Thymus (tissue), 11 donors: ENCODE results near the gene CAMK2B. TPM values are rescaled to one million over a fixed set of nuclear protein-coding genes. Genes with fewer than 3 reads are reported as not detected.

Experiments
- DNase-seq, 9 donors: peaks; one replicate each; pipeline ENCODE4 v3.0.0-alpha.2; 2013; ENCODE audit warnings: low spot score in 9 of 9, low read depth in 6 of 9, missing footprints in 1 of 9
- H3K27ac ChIP-seq, 2 donors: one replicate each; pipeline ENCODE4 v1.5.1; 2013; ENCODE audit warnings: control low read depth in 1 of 2, low read depth in 1 of 2, low read length in 1 of 2, mild to moderate bottlenecking in 1 of 2, moderate library complexity in 1 of 2
- H3K27me3 ChIP-seq, 2 donors: one replicate each; pipeline ENCODE4 v1.5.1; 2013; ENCODE audit warnings: low read length in 1 of 2; ENCODE audit not compliant: control insufficient read depth in 2 of 2, insufficient read depth in 1 of 2
- H3K36me3 ChIP-seq, 2 donors: one replicate each; pipeline ENCODE4 v1.5.1; 2013; ENCODE audit warnings: low read length in 1 of 2, mild to moderate bottlenecking in 1 of 2, moderate library complexity in 1 of 2; ENCODE audit not compliant: control insufficient read depth in 2 of 2, insufficient read depth in 2 of 2
- H3K4me1 ChIP-seq, 2 donors: one replicate each; pipeline ENCODE4 v1.5.1; 2013; ENCODE audit warnings: low read length in 2 of 2; ENCODE audit not compliant: control insufficient read depth in 2 of 2, insufficient read depth in 2 of 2
- H3K4me3 ChIP-seq, 2 donors: one replicate each; pipeline ENCODE4 v1.5.1; 2013; ENCODE audit warnings: low read length in 2 of 2, control low read depth in 1 of 2, mild to moderate bottlenecking in 1 of 2
- H3K9me3 ChIP-seq, 2 donors: one replicate each; pipeline ENCODE4 v1.5.1; 2013; ENCODE audit warnings: low read length in 1 of 2, mild to moderate bottlenecking in 1 of 2; ENCODE audit not compliant: control insufficient read depth in 2 of 2, insufficient read depth in 1 of 2
- WGBS: extraction: QIAGEN DNeasy Blood & Tissue Kit; methylation state at CpG from one replicate; pipeline ENCODE4 v1.1.7; 2013; 5-methylcytosine and 5-hydroxymethylcytosine counted together
- polyA plus RNA-seq: library from polyadenylated mRNA; stranded (reverse); fragments of 200-250 nt; gene quantifications from one replicate; pipeline ENCODE4 v1.2.3, GENCODE V29; 2013
- total RNA-seq: library from RNA; stranded (reverse); fragments of 120-200 nt; gene quantifications from one replicate; pipeline ENCODE4 v1.2.4, GENCODE V29; 2013
- donor health status: healthy.

CAMK2B gene
- total and polyA plus RNA-seq, 2 donors: 0.85 to 3.1 TPM

GRCh38 chr7:44246396-44247113 is 78.8 kb downstream of the CAMK2B start:
- 97% methylated on average over 7 of the region's 7 CpGs for WGBS
- no peaks in the 10 kb centered on the region for H3K4me1 ChIP-seq
- peaks cover 0 to 2% of the 10 kb centered on the region in 2 donors for H3K27me3 ChIP-seq
- no peaks in the 10 kb centered on the region for H3K36me3 ChIP-seq
- DNase-seq: no peak
- H3K27ac ChIP-seq: no peak overlapping the region
- H3K9me3 ChIP-seq: no peaks in the 10 kb centered on the region
- H3K4me3 ChIP-seq: no peak overlapping the region

- H3K27ac ChIP-seq: no peak overlapping the region
- no peak overlapping the region for H3K4me3 ChIP-seq
- WGBS: 73% methylated on average over 8 of the region's 8 CpGs
- no peaks in the 10 kb centered on the region for H3K36me3 ChIP-seq
- H3K4me1 ChIP-seq: peaks cover 0 to 3% of the 10 kb centered on the region in 2 donors
- peaks cover 0 to 4% of the 10 kb centered on the region in 2 donors for H3K27me3 ChIP-seq
- DNase-seq: peak in 1 of 9 donors; percentile 16
- H3K9me3 ChIP-seq: no peaks in the 10 kb centered on the region
Observed at GRCh38 chr7:44244282-44244681, 81.1 kb downstream of the CAMK2B start.

- 95% methylated on average over 10 of the region's 10 CpGs for WGBS
- H3K4me1 ChIP-seq: peaks cover 0 to 3% of the 10 kb centered on the region in 2 donors
- H3K36me3 ChIP-seq: no peaks in the 10 kb centered on the region
- no peaks in the 10 kb centered on the region for H3K9me3 ChIP-seq
- H3K27me3 ChIP-seq: peaks cover 0 to 4% of the 10 kb centered on the region in 2 donors
- no peak overlapping the region for H3K4me3 ChIP-seq
- no peak for DNase-seq
- H3K27ac ChIP-seq: no peak overlapping the region
Observed at GRCh38 chr7:44242091-44242490, 83.3 kb downstream of the CAMK2B start.

- DNase-seq: peak; percentile 23 to 79 (median 50)
- WGBS: 35% methylated on average over 10 of the region's 10 CpGs
- Histone ChIP-seq H3K4me3 (no peak overlapping the region), H3K4me1 (peaks cover 0 to 3% of the 10 kb centered on the region in 2 donors), H3K36me3 (no peaks in the 10 kb centered on the region), H3K27me3 (peaks cover 0 to 9% of the 10 kb centered on the region in 2 donors), H3K27ac (no peak overlapping the region), H3K9me3 (no peaks in the 10 kb centered on the region)
Observed at GRCh38 chr7:44240983-44241510, 84.3 kb downstream of the CAMK2B start.

GRCh38 chr7:44240376-44240775 is 85.0 kb downstream of the CAMK2B start:
- Histone ChIP-seq H3K9me3 (no peaks in the 10 kb centered on the region), H3K27ac (no peak overlapping the region), H3K36me3 (no peaks in the 10 kb centered on the region), H3K4me1 (peaks cover 0 to 3% of the 10 kb centered on the region in 2 donors), H3K27me3 (peaks cover 0 to 10% of the 10 kb centered on the region in 2 donors), H3K4me3 (no peak overlapping the region)
- DNase-seq: no peak
- 91% methylated on average over 16 of the region's 16 CpGs for WGBS

- H3K27ac ChIP-seq: no peak overlapping the region
- WGBS: 93% methylated on average over 24 of the region's 24 CpGs
- no peak for DNase-seq
- H3K9me3 ChIP-seq: no peaks in the 10 kb centered on the region
- peaks cover 0 to 3% of the 10 kb centered on the region in 2 donors for H3K4me1 ChIP-seq
- no peak overlapping the region for H3K4me3 ChIP-seq
- H3K36me3 ChIP-seq: no peaks in the 10 kb centered on the region
- H3K27me3 ChIP-seq: peaks cover 0 to 10% of the 10 kb centered on the region in 2 donors
Observed at GRCh38 chr7:44239361-44239760, 86.0 kb downstream of the CAMK2B start.

- Histone ChIP-seq H3K9me3 (no peaks in the 10 kb centered on the region), H3K36me3 (no peaks in the 10 kb centered on the region), H3K27ac (no peak overlapping the region), H3K27me3 (peaks cover 0 to 10% of the 10 kb centered on the region in 2 donors), H3K4me3 (no peak overlapping the region), H3K4me1 (peaks cover 0 to 3% of the 10 kb centered on the region in 2 donors)
- DNase-seq: no peak
- 92% methylated on average over 17 of the region's 17 CpGs for WGBS
Observed at GRCh38 chr7:44238116-44238695, 87.2 kb downstream of the CAMK2B start.

GRCh38 chr7:44237696-44238095 is 87.7 kb downstream of the CAMK2B start:
- no peak for DNase-seq
- WGBS: 93% methylated on average over 10 of the region's 10 CpGs
- Histone ChIP-seq H3K4me3 (no peak overlapping the region), H3K9me3 (no peaks in the 10 kb centered on the region), H3K27me3 (peaks cover 0 to 10% of the 10 kb centered on the region in 2 donors), H3K36me3 (no peaks in the 10 kb centered on the region), H3K4me1 (peaks cover 0 to 3% of the 10 kb centered on the region in 2 donors), H3K27ac (no peak overlapping the region)

GRCh38 chr7:44236333-44236728 is 89.1 kb downstream of the CAMK2B start:
- Histone ChIP-seq H3K9me3 (no peaks in the 10 kb centered on the region), H3K4me1 (peaks cover 0 to 3% of the 10 kb centered on the region in 2 donors)
- 90% methylated on average over 4 of the region's 4 CpGs for WGBS

More at GRCh38 chr7:44236333-44236728, 89.1 kb downstream of the CAMK2B start:
- H3K4me3 ChIP-seq: no peak overlapping the region
- no peak overlapping the region for H3K27ac ChIP-seq
- DNase-seq: no peak
- no peaks in the 10 kb centered on the region for H3K36me3 ChIP-seq
- peaks cover 0 to 6% of the 10 kb centered on the region in 2 donors for H3K27me3 ChIP-seq
